SK-N-SH (cell line): Measurements from ENCODE around the gene PMF1. TPM values are rescaled to one million over a fixed set of nuclear protein-coding genes. Genes with fewer than 3 reads are reported as not detected.

Experiments
- CTCF ChIA-PET: fragments of 300-600, 350-600 bp; formaldehyde crosslinking; extraction: SDS; loops from one replicate; lab custom pipeline; 2021; lab: Yijun Ruan, JAX
- POLR2A ChIA-PET: fragments of 350-600 bp; sonication (Branson Sonifier 250); formaldehyde crosslinking; extraction: SDS; loops from one replicate; lab custom pipeline; 2020; ENCODE audit warnings: antibody characterized with exemption, inconsistent platforms; lab: Yijun Ruan, JAX
- DNase-seq: peaks from one replicate; pipeline ENCODE4 v3.0.0; 2012
- H2AFZ ChIP-seq: fragments of 200-600 bp; sonication (generic); 2 replicates; pipeline ENCODE4 v1.8.1; 2016; ENCODE audit warnings: antibody characterized with exemption, mild to moderate bottlenecking, low read depth
- H3F3A ChIP-seq: fragments of 200-600 bp; sonication (generic); replicated peaks from 2 replicates; pipeline ENCODE3; 2016; ENCODE audit warnings: antibody characterized with exemption, mild to moderate bottlenecking; ENCODE audit not compliant: insufficient read depth
- H3K27ac ChIP-seq, 2 experiments: fragments of 200-500 bp in 1 of 2; fragments of 200-600 bp in 1 of 2; sonication (Bioruptor generic) in 1 of 2; sonication (generic), shearing (Covaris generic) in 1 of 2; 2 replicates each; pipeline versions ENCODE4 v1.5.1 to v1.6.1; 2014 to 2016; ENCODE audit warnings: low read depth in 2 of 2, inconsistent platforms in 1 of 2, low read length in 1 of 2, mild to moderate bottlenecking in 1 of 2, mixed read lengths in 1 of 2
- H3K27me3 ChIP-seq: fragments of 200-600 bp; sonication (generic), shearing (Covaris generic); 2 replicates; pipeline ENCODE4 v1.6.1; 2016; ENCODE audit warnings: mixed run types; ENCODE audit not compliant: insufficient read depth
- H3K36me3 ChIP-seq, 2 experiments: fragments of 200-500 bp in 1 of 2; fragments of 200-600 bp in 1 of 2; sonication (Bioruptor generic) in 1 of 2; sonication (generic) in 1 of 2; replicated peaks in 1 of 2; 2 replicates each; pipeline versions ENCODE3 to v1.5.1; 2014 to 2016; ENCODE audit warnings: low read length in 1 of 2, mild to moderate bottlenecking in 1 of 2; ENCODE audit not compliant: insufficient read depth in 2 of 2, control insufficient read depth in 1 of 2
- H3K4me1 ChIP-seq, 2 experiments: fragments of 200-500 bp in 1 of 2; fragments of 200-600 bp in 1 of 2; sonication (Bioruptor generic) in 1 of 2; sonication (generic), shearing (Covaris generic) in 1 of 2; 2 replicates each; pipeline versions ENCODE4 v1.5.1 to v1.6.1; 2014 to 2016; ENCODE audit warnings: low read depth in 1 of 2, low read length in 1 of 2, mixed run types in 1 of 2; ENCODE audit not compliant: insufficient read depth in 2 of 2, control insufficient read depth in 1 of 2
- H3K4me2 ChIP-seq: fragments of 200-600 bp; sonication (generic), shearing (Covaris generic); 2 replicates; pipeline ENCODE4 v1.6.1; 2017; ENCODE audit warnings: mixed run types
- H3K4me3 ChIP-seq, 2 experiments: fragments of 200-500 bp in 1 of 2; fragments of 200-600 bp in 1 of 2; sonication (Bioruptor generic) in 1 of 2; sonication (generic), shearing (Covaris generic) in 1 of 2; 2 replicates each; pipeline versions ENCODE4 v1.5.1 to v1.8.1; 2014 to 2016; ENCODE audit warnings: low read depth in 2 of 2, inconsistent platforms in 1 of 2, low read length in 1 of 2, mild to moderate bottlenecking in 1 of 2, mixed read lengths in 1 of 2, moderate library complexity in 1 of 2
- H3K79me2 ChIP-seq: fragments of 200-600 bp; sonication (generic); 2 replicates; pipeline ENCODE4 v1.8.1; 2017; ENCODE audit warnings: mild to moderate bottlenecking; ENCODE audit not compliant: insufficient read depth
- H3K9ac ChIP-seq: fragments of 200-600 bp; sonication (generic); 2 replicates; pipeline ENCODE4 v1.6.1; 2017; ENCODE audit warnings: mixed run types
- H3K9me2 ChIP-seq: fragments of 200-600 bp; sonication (generic); 2 replicates; pipeline ENCODE4 v1.6.1; 2017; ENCODE audit warnings: mixed run types
- H3K9me3 ChIP-seq: fragments of 200-600 bp; sonication (generic); 2 replicates; pipeline ENCODE4 v1.6.1; 2017; ENCODE audit warnings: mixed run types, mild to moderate bottlenecking, moderate library complexity
- H4K20me1 ChIP-seq: fragments of 200-600 bp; sonication (generic); 2 replicates; pipeline ENCODE4 v1.6.1; 2017; ENCODE audit warnings: mild to moderate bottlenecking, mixed run types; ENCODE audit not compliant: insufficient read depth
- CHD2 ChIP-seq: fragments of 150-350 bp; IDR thresholded peaks from 2 replicates; pipeline ENCODE4 v1.6.1; 2018; ENCODE audit warnings: low read length; ENCODE audit not compliant: partially characterized antibody
- ELF1 ChIP-seq: IDR thresholded peaks from 2 replicates; pipeline ENCODE4 v1.4.0; 2012
- EP300 ChIP-seq, 2 experiments: IDR thresholded peaks; 2 replicates each; pipeline versions ENCODE4 v1.4.0 to v1.6.1; 2012; ENCODE audit warnings: borderline replicate concordance in 1 of 2, low read depth in 1 of 2, low read length in 1 of 2
- EZH2phosphoT487 ChIP-seq: fragments of 200-600 bp; sonication (generic); IDR thresholded peaks from 2 replicates; pipeline ENCODE4 v1.6.1; 2017; ENCODE audit warnings: low read depth, mixed run types, mild to moderate bottlenecking, antibody characterized with exemption, moderate library complexity, borderline replicate concordance
- FOXJ3 ChIP-seq: sonication (generic); formaldehyde crosslinking; IDR thresholded peaks from 2 replicates; pipeline ENCODE4 v1.5.1; 2020; ENCODE audit warnings: mild to moderate bottlenecking, missing genetic modification reagents
- GATA2 ChIP-seq: sonication (generic); formaldehyde crosslinking; IDR thresholded peaks from 2 replicates; pipeline ENCODE4 v1.5.0; 2020; ENCODE audit warnings: mild to moderate bottlenecking, missing genetic modification reagents
- JUND ChIP-seq: IDR thresholded peaks from 2 replicates; pipeline ENCODE4 v1.4.0; 2012
- MEF2A ChIP-seq: IDR thresholded peaks from 2 replicates; pipeline ENCODE4 v1.4.0; 2012; ENCODE audit warnings: low read depth, borderline replicate concordance
- NRF1 ChIP-seq: IDR thresholded peaks from 2 replicates; pipeline ENCODE4 v1.6.1; 2012; ENCODE audit warnings: low read depth, mild to moderate bottlenecking, low read length
- REST ChIP-seq: IDR thresholded peaks from 2 replicates; pipeline ENCODE4 v1.6.1; 2012; ENCODE audit warnings: mild to moderate bottlenecking, low read depth, low read length, moderate library complexity
- RXRA ChIP-seq: IDR thresholded peaks from 2 replicates; pipeline ENCODE4 v1.4.0; 2012; ENCODE audit warnings: low read depth, mild to moderate bottlenecking, borderline replicate concordance
- SIN3A ChIP-seq: IDR thresholded peaks from 2 replicates; pipeline ENCODE4 v1.6.1; 2012; ENCODE audit warnings: low read depth, mild to moderate bottlenecking, low read length, moderate library complexity, borderline replicate concordance
- TCF12 ChIP-seq: IDR thresholded peaks from 2 replicates; pipeline ENCODE4 v1.4.0; 2012
- TEAD4 ChIP-seq: IDR thresholded peaks from 2 replicates; pipeline ENCODE4 v1.4.0; 2012; ENCODE audit warnings: mild to moderate bottlenecking, borderline replicate concordance; ENCODE audit not compliant: insufficient read depth
- USF1 ChIP-seq: IDR thresholded peaks from 2 replicates; pipeline ENCODE4 v1.4.0; 2012; ENCODE audit warnings: low read depth, borderline replicate concordance
- USF2 ChIP-seq: fragments of 150-350 bp; IDR thresholded peaks from 2 replicates; pipeline ENCODE4 v1.6.1; 2017; ENCODE audit warnings: antibody characterized with exemption, low read length, low read depth, borderline replicate concordance
- ZBTB33 ChIP-seq: IDR thresholded peaks from 2 replicates; pipeline ENCODE4 v1.4.0; 2012; ENCODE audit warnings: low read depth, borderline replicate concordance
- WGBS: methylation state at CpG from one replicate; pipeline ENCODE4 v1.1.6; 2017; ENCODE audit warnings: low lambda C conversion rate; 5-methylcytosine and 5-hydroxymethylcytosine counted together
- polyA plus RNA-seq, 3 experiments: library from polyadenylated mRNA; depleted of rRNA; stranded (reverse); fragments of >200 nt; gene quantifications; 2 replicates each; pipeline ENCODE4 v1.2.3, GENCODE V29; 2012

The PMF1 gene
- polyA plus RNA-seq, 1 of the 3 experiments (the other 2 are of a cell fraction), result 89.5 TPM

GRCh38 chr1:156283521-156283920, 70.7 kb downstream of the PMF1 start:
- no peaks in the 10 kb centered on the region for H3K9me2 ChIP-seq
- H2AFZ ChIP-seq, result peak overlapping the region; percentile 95
- peaks cover 31% of the 10 kb centered on the region for H4K20me1 ChIP-seq
- no peak for DNase-seq
- peaks cover 10 to 17% of the 10 kb centered on the region in 2 experiments; a peak in 2 of 4 replicates for H3K4me1 ChIP-seq
- H3K9me3 ChIP-seq, result no peaks in the 10 kb centered on the region
- no peaks in the 10 kb centered on the region for H3K27me3 ChIP-seq
- peak overlapping the region; percentile 67 to 87 for H3K4me3 ChIP-seq
- CTCF ChIA-PET, result interaction anchor here (0.7 to 3.9 kb wide), 13 partner anchors 10 to 217 kb away, joined by 3 to 18 read pairs (median 4); partner anchors contain the start of gene VHLL
- peak overlapping the region; percentile 88 for H3K4me2 ChIP-seq
- peak overlapping the region; percentile 84 for H3K9ac ChIP-seq
- H3F3A ChIP-seq, result peaks cover 14% of the 10 kb centered on the region
- POLR2A ChIA-PET, result interaction anchor here (1.0 to 2.3 kb wide), 6 partner anchors 8 to 71 kb away, joined by 3 to 9 read pairs (median 6); partner anchors contain the start of genes GLMP and PMF1
- H3K79me2 ChIP-seq, result peaks cover 52% of the 10 kb centered on the region
- no peak for TF ChIP-seq REST
- no peak for TF ChIP-seq SIN3A
- no peak for TF ChIP-seq TCF12
- no peak for TF ChIP-seq FOXJ3
- TF ChIP-seq NRF1, result no peak
- TF ChIP-seq TEAD4, result no peak
- no peak for TF ChIP-seq ZBTB33
- no peak for TF ChIP-seq GATA2 (CRISPR knock-in tag)
- no peak for TF ChIP-seq EP300 (IDR thresholded peaks at IDR 0.05; ENCODE audit: borderline replicate concordance in 1 of 2, low read depth in 1 of 2, low read length in 1 of 2)
- no peak for TF ChIP-seq ELF1
- no peak for TF ChIP-seq MEF2A
- TF ChIP-seq CHD2, result no peak
- TF ChIP-seq JUND, result no peak
- no peak for TF ChIP-seq USF1
- no peak for TF ChIP-seq RXRA
- TF ChIP-seq USF2, result no peak
- TF ChIP-seq EZH2phosphoT487, result no peak
- 75% methylated on average over 1 of the region's 1 CpG for WGBS
- peaks cover 15% of the 10 kb centered on the region in 2 experiments for H3K36me3 ChIP-seq
- H3K27ac ChIP-seq, result peak overlapping the region; percentile 69 to 86; a peak in 3 of 4 replicates
